NCI-H2029 (cell line): Measurements from ENCODE around the gene P3H3.

Experiments used
- DNase-seq: peaks from one replicate; lab custom pipeline; 2025; lab: John Stamatoyannopoulos, UW

P3H3 gene

DNA sequence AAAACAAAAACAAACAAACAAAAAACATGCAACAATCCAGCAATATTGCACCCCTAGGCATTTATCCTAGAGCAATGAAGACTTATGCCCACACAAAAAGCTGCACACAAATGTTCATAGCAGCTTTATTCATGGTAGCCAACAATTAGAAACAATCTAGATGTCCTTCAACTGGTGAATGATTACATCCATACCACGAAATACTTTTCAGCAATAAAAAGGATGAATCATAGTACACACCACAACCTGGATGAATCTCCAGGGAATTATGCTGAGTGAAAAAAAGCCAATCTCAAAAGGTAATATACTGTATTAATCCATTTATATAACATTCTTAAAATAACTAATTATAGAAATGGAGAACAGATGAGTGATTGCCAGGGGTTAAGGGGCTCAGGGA is 21.0 kb upstream of the P3H3 start:
- DNase-seq, result no peak

DNA sequence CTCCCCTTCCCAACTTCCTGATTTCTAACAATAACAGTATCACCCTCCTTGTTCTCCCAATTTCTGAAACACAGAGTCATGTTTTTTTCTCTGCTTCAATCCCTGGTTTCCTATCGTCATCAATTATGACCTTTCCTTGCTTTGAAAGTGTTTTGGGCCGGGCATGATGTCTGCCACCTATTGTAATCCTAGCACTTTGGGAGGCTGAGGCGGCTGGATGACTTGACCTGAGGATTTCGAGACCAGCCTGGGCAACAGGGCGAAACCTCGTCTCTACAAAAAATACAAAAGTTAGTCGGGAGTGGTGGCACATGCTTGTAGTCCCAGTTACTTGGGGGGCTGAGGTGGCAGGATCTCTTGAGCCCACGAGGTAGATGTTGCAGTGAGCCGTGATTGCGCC is 19.2 kb upstream of the P3H3 start:
- DNase-seq, result no peak

DNA sequence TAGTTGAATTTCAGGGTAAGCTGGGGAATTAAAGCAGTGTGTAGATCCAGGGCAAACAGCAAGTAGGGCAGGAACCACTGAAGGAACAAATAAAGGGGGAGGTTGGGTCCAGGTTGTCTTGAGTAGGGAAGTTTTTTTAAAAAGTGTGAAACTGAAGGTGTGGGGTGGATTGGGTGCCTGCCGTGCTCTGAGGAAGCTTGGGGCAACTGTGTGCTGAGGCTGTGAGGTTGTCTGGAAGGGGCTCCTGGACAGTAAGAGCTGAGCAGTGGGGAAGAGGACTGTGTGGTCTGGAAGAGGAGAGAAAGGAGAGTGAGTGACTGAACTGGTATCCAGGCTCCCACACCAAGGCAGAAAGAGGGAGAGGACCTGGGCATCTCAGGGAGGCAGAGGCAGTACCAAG is 17.4 kb upstream of the P3H3 start:
- no peak for DNase-seq

DNA sequence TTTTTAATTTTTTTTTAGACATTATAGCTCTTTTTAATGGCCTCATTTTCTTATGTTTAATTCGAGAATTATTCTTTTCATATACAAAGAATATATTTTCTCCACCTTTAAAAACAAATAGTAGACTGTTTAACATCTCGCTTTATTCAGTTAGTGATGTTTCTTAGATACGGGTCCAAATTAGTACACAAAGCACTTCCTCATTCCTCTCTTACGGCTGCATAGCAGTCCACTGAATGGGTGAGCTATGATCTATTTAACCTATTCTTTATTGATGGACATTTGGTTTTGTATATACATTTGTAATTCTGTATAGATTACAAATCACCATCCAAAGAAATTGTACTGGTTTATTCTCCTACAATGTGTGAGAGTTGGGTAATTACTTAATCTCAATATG is 14.8 kb upstream of the P3H3 start:
- no peak for DNase-seq

DNA sequence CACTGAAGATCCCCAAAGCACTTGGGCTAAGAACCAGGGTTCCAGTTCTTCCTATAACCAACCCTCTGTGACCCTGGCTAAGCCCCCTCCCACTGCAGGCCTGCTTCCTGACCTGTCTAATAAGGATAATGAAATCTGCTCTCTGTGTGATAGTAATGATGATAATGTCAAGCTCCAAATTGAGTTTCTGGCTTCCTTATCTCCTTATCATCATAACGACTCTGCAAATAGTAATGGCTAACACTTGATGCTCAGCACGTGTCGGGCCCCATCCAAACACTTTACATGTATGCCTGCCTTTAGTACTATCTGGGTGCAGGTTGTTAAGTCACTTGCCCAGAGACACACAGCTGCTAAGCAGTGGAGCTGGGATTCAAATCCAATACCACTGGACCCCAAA is 11.6 kb upstream of the P3H3 start:
- DNase-seq, result no peak

DNA sequence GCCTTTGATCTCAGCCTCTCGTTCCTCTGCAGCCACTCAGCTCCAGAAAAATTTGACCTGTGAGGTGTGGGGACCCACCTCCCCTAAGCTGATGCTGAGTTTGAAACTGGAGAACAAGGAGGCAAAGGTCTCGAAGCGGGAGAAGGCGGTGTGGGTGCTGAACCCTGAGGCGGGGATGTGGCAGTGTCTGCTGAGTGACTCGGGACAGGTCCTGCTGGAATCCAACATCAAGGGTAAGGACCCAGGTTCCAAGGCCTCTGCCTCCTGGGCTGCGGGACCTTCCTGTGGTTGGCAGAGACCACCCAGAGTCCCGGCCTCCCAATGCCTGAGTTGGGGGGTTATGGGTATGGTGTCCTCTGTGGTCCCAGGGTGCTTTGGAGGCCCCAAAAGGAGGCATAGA is 11.1 kb upstream of the P3H3 start:
- no peak for DNase-seq

DNA sequence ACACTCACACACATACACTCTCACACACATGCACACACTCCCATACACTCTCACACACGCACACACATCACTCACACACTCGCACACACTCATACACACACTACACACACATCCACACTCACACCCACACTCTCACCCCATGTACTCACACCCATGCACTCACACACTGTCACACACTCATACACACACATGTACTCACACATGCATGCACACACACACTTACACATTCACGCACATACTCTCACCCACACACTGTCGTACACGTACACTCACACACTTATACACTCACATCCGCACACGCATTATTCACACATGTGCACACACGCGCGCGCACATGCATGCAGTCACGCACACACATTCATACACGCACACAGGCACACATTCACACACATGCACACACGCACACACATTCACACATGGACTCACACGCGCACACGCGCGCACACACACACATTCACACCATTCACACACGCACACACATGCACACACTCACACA is 10.5 kb upstream of the P3H3 start:
- DNase-seq, result no peak

DNA sequence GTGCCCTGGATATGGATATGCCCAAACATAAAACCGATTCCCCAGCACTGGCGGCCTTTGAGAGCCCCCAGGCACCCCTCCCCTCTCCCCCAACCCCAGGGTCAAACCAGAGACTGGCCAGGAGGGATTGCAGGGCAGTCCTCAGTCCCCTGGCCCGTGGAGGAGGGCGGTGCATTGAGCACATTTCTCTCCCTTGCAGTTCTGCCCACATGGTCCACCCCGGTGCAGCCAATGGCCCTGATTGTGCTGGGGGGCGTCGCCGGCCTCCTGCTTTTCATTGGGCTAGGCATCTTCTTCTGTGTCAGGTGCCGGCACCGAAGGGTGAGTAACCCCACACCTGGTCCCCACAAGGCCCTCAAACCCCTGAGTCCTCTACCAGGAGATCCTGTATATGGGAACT is 10.0 kb upstream of the P3H3 start:
- no peak for DNase-seq

DNA sequence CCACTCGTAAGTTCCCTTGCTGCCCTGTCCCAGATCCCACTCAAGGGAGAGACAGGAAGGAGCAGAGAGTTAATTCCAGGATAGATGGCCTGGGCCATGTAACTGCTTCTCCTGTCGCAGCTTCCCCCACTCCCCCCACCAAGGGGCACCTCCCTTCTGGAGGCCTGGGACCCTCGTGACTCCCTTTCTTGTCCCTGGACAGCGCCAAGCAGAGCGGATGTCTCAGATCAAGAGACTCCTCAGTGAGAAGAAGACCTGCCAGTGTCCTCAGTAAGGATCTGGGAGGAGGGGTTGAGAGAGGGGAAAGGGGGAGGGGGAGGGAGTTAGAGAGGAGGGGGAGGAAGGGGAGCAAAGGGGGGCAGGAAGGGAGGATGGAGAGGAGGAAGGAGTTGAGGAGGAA is 9.6 kb upstream of the P3H3 start:
- DNase-seq, result no peak

DNA sequence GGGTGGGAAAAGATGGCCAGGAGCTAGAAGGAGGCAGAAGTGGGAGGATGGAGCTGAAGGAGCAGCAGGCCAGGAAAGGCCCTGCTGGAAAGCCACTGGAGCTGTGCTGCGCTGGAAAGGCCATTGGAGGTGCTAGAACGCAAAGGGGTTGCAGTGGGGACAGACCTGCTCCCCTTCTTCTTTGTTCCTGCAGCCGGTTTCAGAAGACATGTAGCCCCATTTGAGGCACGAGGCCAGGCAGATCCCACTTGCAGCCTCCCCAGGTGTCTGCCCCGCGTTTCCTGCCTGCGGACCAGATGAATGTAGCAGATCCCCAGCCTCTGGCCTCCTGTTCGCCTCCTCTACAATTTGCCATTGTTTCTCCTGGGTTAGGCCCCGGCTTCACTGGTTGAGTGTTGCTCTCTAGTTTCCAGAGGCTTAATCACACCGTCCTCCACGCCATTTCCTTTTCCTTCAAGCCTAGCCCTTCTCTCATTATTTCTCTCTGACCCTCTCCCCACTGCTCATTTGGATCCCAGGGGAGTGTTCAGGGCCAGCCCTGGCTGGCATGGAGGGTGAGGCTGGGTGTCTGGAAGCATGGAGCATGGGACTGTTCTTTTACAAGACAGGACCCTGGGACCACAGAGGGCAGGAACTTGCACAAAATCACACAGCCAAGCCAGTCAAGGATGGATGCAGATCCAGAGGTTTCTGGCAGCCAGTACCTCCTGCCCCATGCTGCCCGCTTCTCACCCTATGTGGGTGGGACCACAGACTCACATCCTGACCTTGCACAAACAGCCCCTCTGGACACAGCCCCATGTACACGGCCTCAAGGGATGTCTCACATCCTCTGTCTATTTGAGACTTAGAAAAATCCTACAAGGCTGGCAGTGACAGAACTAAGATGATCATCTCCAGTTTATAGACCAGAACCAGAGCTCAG is 8.8 kb upstream of the P3H3 start:
- DNase-seq, result no peak

DNA sequence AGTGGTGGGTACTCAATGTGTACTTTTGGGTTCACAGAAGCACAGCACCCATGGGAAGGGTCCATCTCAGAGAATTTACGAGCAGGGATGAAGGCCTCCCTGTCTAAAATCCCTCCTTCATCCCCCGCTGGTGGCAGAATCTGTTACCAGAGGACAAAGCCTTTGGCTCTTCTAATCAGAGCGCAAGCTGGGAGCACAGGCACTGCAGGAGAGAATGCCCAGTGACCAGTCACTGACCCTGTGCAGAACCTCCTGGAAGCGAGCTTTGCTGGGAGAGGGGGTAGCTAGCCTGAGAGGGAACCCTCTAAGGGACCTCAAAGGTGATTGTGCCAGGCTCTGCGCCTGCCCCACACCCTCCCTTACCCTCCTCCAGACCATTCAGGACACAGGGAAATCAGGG is 8.0 kb upstream of the P3H3 start:
- no peak for DNase-seq

DNA sequence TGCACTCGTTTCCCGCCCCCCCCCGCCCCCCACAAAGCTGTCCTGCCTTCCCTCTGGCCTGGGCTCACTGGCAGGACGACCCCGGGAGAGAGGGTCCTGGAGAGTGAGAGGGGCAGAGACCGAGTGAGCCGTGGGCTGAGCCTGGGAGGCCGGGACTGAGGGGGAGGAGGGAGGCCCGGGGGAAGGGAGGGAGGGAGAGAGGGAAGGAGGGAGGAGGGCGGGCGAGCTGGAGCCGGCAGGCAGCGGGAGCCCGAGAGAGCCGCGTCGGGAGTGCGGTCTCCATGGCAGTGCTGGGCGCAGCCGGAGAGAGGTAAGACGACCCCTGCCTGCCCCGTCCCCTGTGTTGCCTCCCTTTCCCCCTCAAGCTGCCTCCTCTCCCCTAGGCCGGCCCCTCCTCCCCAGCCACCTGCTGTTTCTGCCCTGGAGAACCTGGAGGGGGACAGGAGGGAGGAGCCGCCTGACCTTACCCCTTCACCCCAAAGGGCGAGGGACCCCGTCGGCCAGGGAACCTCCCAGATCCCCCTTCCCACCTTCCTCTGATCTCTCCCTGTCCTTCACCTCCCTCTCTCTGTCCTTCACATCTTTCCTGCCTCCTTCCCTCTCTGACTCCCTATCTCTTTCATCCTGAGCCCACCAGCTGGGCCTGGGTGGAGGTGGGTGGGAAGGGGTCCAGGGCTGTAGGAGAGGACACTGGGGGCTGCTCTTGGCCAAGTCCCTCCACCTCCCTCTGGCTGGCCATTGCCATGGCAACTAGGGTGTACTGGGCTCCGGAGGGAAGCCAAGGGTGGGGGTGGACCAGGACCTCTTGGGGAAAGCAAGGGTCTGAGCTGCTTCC is 6.4 kb upstream of the P3H3 start, which contains the start of gene GPR162:
GPR162 (plus strand) TSS at position 231 of the 835 bp plus-strand sequence. CDS start 2,078 bp downstream, outside the sequence.
- peak; percentile 10 for DNase-seq

DNA sequence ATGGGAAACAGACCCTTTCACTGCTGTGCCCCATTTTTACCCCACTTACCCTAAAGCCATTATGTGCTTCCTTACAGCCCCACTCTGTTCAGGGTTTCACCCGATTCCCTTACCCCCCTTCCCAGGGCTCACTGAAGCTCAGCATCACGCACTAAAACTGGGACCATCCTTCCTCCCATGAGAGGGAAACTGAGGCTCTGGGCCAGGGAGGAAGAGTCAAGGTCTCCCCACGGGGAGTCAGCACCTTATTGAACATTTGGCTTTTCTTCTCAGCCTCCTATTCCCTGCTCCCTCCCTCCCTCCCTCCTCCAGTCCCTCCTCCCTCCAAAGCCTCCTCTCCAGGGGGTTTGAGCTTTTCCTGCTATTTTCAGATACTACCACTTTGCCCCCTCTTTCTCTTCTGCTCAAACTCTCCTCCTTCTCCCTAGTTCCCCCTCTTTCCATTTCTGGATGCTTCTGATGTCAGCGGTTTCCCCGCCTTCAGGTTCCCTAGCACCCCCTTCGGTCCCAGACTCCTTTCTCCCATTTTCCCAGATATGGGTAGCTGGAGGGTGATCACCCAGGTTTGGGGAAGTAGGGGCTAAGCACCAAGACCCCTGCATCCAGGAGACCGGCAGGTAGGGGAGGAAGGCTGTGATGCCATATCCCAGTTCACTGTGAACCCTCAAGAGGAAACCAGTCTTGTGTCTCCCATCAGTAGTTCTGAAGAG is 5.6 kb upstream of the P3H3 start:
- no peak for DNase-seq

DNA sequence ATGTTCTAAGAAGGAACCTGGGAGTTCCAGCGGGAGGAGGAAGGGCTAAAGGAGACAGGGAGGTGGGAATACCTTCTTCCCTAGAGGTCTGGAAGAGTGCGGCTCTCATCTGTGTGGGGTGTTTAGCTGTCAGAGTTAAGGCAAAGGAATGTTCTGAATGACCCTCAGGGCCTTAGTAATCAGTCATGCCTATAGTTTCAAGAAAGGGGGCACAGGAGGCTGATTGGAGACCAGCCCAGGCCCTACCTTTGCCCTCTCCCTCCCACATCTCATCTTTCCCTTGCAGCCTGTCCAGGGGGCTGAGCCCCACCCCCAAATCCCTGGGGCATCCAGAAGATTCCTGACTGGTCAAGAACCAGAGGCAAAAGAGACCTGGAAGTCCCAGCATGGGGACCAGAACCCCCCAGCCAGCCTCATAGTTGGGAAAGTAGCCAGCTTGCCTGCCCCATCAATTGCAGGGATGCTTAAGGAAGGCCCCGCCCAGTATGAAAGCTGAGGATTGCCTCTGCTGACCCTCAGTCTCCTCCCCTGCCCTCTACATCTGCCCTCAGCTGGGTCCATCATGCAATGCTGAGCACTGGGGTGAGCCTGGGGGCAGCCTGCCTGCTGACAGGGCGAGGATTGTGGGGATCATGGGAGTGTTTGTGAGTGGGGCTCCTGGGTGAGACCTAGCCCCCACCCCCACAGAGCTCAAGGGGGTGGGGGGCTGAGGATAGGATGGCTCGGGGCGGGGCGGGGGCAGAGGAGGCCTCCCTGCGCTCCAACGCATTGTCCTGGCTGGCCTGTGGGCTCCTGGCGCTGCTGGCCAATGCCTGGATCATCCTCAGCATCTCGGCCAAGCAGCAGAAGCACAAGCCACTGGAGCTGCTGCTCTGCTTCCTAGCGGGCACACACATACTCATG is 4.8 kb upstream of the P3H3 start:
- no peak for DNase-seq

DNA sequence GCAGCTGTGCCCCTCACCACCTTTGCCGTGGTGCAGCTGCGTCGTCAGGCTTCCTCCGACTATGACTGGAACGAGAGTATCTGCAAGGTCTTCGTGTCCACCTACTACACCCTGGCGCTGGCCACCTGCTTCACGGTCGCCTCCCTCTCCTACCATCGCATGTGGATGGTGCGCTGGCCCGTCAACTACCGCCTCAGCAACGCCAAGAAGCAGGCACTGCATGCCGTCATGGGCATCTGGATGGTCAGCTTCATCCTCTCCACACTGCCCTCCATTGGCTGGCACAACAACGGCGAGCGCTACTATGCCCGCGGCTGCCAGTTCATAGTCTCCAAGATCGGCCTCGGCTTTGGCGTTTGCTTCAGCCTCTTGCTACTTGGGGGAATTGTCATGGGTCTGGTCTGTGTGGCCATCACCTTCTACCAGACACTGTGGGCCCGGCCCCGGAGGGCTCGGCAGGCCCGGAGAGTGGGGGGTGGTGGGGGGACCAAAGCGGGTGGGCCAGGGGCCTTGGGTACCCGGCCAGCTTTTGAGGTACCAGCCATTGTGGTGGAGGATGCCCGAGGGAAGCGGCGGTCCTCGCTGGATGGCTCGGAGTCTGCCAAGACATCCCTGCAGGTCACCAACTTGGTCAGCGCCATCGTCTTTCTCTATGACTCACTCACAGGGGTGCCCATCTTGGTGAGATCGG is 4.0 kb upstream of the P3H3 start:
- no peak for DNase-seq

DNA sequence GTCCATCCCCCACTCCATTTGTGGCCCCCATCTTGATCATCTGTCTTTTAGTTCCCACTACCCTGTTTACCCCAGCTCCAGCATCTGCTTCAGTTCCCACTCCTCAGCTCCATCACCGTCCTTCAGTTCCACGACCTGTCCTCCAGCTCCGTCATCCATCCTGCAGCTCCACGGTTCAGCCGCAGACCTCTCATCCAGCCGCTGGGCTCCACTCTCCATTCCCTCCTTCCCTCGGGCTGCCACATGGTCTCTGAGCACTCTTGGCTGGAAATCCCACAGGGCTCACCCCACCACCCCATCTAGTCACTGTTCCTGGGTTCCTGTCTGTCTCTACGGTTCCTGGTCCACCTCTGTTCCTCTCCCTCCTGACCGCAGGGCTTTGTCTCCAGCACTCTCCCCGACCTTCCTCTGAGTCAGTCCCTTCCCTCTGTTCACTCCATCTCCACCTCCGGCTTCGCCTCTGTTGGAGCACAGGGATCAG is 3.3 kb upstream of the P3H3 start:
- no peak for DNase-seq

DNA sequence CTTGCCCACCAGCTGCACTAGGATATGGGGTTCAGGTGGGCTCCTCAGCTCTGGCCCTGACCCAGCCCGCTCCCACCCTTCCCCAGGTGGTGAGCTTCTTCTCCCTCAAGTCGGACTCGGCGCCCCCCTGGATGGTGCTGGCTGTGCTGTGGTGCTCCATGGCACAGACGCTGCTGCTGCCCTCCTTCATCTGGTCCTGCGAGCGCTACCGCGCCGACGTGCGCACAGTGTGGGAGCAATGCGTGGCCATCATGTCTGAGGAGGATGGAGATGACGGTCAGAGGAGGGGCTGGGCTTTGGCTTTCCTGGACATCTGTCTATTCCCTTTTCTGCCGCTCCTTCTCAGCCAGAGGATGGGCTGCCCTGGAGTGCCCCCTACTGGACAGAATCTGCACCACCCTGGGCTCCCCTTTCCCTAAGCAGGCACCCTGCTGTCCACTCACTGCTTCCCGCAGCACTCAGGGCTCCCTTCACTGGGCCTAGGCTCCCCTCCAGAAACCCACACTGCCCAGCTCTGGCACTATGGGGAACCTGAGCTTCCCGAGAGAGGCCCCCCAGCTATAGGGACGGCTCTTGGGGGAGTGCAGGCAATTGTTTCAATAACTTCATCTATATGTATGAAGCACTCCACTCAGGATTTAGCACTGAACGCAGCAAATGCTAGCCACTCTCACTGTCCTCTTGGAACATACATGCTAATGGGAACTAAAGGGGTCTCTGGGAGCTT is 2.6 kb upstream of the P3H3 start:
- DNase-seq, result peak; percentile 48

DNA sequence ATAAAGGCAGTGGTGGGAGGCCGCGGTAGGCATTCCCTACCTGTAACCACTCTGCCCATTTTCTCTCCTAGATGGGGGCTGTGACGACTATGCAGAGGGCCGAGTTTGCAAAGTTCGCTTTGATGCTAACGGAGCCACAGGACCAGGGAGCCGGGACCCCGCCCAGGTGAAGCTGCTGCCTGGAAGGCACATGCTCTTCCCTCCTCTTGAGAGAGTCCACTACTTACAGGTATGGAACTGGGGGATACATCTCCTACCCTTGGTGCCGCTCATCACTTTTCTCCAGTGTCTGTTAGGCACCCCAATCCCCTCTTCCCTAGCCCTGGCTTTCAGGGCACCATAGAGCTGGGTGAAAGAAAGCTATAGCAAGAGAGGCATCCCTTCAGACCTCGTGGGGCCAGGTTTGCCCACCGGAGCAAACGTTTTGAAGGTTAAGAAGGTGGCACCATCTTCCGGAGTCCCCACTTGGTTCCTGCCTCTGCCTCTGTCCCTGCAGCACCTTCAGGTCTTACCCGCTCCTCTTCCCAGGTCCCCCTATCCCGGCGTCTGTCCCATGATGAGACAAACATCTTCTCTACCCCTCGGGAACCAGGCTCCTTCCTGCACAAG is 2.0 kb upstream of the P3H3 start:
- DNase-seq, result no peak

DNA sequence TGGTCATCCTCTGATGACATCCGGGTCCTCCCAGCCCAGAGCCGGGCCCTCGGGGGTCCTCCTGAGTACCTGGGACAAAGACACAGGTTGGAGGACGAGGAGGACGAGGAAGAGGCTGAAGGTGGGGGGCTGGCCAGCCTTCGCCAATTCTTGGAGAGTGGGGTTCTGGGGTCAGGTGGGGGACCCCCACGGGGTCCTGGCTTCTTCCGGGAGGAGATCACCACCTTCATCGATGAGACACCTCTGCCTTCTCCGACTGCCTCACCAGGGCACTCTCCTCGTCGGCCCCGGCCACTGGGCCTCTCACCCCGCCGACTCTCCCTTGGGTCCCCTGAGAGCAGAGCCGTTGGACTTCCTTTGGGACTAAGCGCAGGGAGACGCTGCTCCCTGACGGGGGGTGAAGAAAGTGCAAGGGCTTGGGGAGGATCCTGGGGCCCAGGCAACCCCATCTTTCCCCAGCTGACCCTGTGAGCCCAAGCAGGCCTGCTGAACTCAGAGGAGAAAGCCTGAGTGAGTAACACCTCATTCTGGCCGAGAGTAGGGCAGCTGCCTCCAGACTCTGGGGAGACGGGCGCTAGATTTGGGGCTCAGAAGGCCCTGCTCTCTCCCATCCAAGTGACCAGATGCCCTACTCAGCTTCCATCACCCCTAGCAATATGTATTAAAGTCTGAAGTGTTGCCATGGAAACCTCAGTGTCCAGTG is 1.3 kb upstream of the P3H3 start:
- DNase-seq, result no peak
